Psoas muscle (tissue), 8 donors: Measurements from ENCODE around the gene ING4. TPM values are rescaled to one million over a fixed set of nuclear protein-coding genes. Genes with fewer than 3 reads are reported as not detected.

Source experiments
- ATAC-seq, 4 donors: fragments of 200-7000 bp; cut with Tn5 transposase; one replicate each; pipeline ENCODE4 v1.9.1; 2020; ENCODE audit warnings: moderate library complexity in 3 of 4, mild to moderate bottlenecking in 2 of 4
- DNase-seq, 2 donors: peaks; one replicate each; pipeline ENCODE4 v3.0.0-alpha.2; 2020
- H3K27ac ChIP-seq: fragments of 200-600 bp; one replicate; pipeline ENCODE4 v1.8.0; 2022
- H3K27me3 ChIP-seq, 3 donors: fragments of 200-600 bp in 1 of 3; one replicate each; pipeline versions ENCODE4 v1.6.1 to v1.8.0; 2013 to 2022; ENCODE audit warnings: low read length in 2 of 3, mild to moderate bottlenecking in 2 of 3, moderate library complexity in 1 of 3; ENCODE audit not compliant: insufficient read depth in 3 of 3
- H3K36me3 ChIP-seq, 2 donors: fragments of 200-600 bp in 1 of 2; one replicate each; pipeline versions ENCODE4 v1.6.1 to v1.8.0; 2013 to 2022; ENCODE audit warnings: low read depth in 1 of 2, mild to moderate bottlenecking in 1 of 2, moderate library complexity in 1 of 2; ENCODE audit not compliant: insufficient read depth in 1 of 2
- H3K4me1 ChIP-seq: fragments of 200-600 bp; one replicate; pipeline ENCODE4 v1.8.0; 2022
- H3K4me3 ChIP-seq: fragments of 200-600 bp; one replicate; pipeline ENCODE4 v1.8.0; 2022; ENCODE audit warnings: mild to moderate bottlenecking
- H3K9me3 ChIP-seq: fragments of 200-600 bp; one replicate; pipeline ENCODE4 v1.8.0; 2022
- CTCF ChIP-seq: fragments of 200-600 bp; IDR thresholded peaks from one replicate; pipeline ENCODE4 v1.8.0; 2022; ENCODE audit warnings: antibody characterized with exemption
- WGBS, 3 donors: extraction: QIAGEN DNeasy Blood & Tissue Kit; methylation state at CpG; one replicate each; pipeline versions ENCODE4 v1.1.6 to v1.1.7; 2013; 5-methylcytosine and 5-hydroxymethylcytosine counted together
- intact Hi-C, 2 donors: fragments of 100-400 bp; cut with DNase I; formaldehyde crosslinking; loops; one replicate each; pipeline versions ENCODE4 v1.11.0 to v1.14.2; 2022
- polyA plus RNA-seq, 3 donors: library from polyadenylated mRNA; stranded (reverse); fragments of 200-250 nt; gene quantifications; one replicate each; pipeline ENCODE4 v1.2.3, GENCODE V29; 2013
- total RNA-seq, 4 donors: library from RNA; stranded (reverse); fragmentation: NEBNext Ultra II Directional in 2 of 4; extraction: Animal tissue kit (Norgen Biotek cat#: 25700) in 2 of 4; gene quantifications; one replicate each; pipeline versions ENCODE4 v1.2.1 to v1.2.4, GENCODE V29; 2021 to 2023
- donor health status: healthy with polysubstance abuse.
- donor health status: DM: no; HTN: no; CAD: no; lungs with moderate emphysema.
- donor health status: Bipolar disorder and iron deficiency.
- donor health status: healthy.
- donor health status: DM: yes; HTN: yes; CAD: no.
- donor health status: DM: no; HTN: no; CAD: no.
- donor health status: DM: no; HTN: no; CAD: no.
- donor health status: DM: yes; HTN: yes; CAD: no.

ING4 gene
- total and polyA plus RNA-seq, 7 donors = 12.7 to 35.6 (median 20.7) TPM

DNA sequence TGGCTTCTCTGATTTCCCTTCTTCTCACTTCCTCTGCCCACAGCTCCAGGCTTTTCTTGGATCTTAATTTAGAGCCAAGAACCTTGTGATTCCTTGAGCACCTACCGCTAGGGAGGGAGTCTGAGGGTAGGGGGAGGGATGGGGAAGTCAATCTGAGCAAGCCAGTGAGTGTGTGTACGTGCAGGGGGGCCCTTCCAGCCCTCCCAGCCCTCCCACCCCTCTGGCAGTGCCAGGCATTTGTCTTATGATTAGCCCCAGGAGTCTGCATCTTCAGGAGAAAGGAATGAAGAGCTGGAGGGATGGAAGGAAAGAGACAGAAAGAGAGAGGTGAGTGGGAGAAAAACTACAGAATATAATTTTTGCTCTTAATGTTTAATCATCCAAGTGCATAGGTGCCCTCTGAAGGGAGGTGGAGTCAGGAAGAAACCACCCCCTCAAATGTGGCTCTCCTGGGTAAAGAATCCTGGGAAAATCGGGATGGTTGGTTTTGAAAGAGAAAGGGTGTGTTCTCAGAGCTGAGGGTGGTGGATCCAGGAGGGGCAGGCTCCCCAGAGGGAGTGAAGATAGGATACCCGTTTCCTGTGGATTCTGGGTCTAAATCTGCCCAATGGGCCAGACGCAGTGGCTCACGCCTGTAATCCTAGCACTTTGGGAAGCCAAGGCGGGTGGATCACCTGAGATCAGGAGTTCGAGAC is 35.6 kb upstream of the ING4 start:
- H3K27me3 ChIP-seq = peaks cover 0 to 80% (median 31%) of the 10 kb centered on the region in 3 donors
- H3K4me1 ChIP-seq = no peaks in the 10 kb centered on the region
- intact Hi-C loops = no loop called here
- WGBS, 3 donors = 58 to 62% (median 61%) methylated on average over 8 of the region's 8 CpGs
- no peaks in the 10 kb centered on the region for H3K36me3 ChIP-seq
- no peak for DNase-seq
- no peak overlapping the region for H3K4me3 ChIP-seq
- TF ChIP-seq CTCF = no peak
- no peak for ATAC-seq
- H3K27ac ChIP-seq = no peak overlapping the region
- no peaks in the 10 kb centered on the region for H3K9me3 ChIP-seq

GRCh38 chr12:6697584-6698351 is 34.8 kb upstream of the ING4 start:
- ATAC-seq = peak in 2 of 4 donors; percentile 40 to 46

GRCh38 chr12:6696690-6697583 is 34.0 kb upstream of the ING4 start:
- TF ChIP-seq CTCF = no peak
- Histone ChIP-seq H3K9me3 (no peaks in the 10 kb centered on the region), H3K27me3 (peaks cover 0 to 65% (median 28%) of the 10 kb centered on the region in 3 donors), H3K36me3 (no peaks in the 10 kb centered on the region), H3K27ac (no peak overlapping the region), H3K4me3 (no peak overlapping the region), H3K4me1 (no peaks in the 10 kb centered on the region)
- DNase-seq (no peak), ATAC-seq (no peak)
- intact Hi-C loops = no loop called here
- 76 to 78% (median 78%) methylated on average over 17 of the region's 17 CpGs for WGBS, 3 donors

More at GRCh38 chr12:6697584-6698351, 34.8 kb upstream of the ING4 start:
- H3K27ac ChIP-seq = no peak overlapping the region
- H3K36me3 ChIP-seq = no peaks in the 10 kb centered on the region
- H3K4me1 ChIP-seq = no peaks in the 10 kb centered on the region
- no peak overlapping the region for H3K4me3 ChIP-seq
- WGBS, 3 donors = 70 to 81% (median 77%) methylated on average over 15 to 17 of the region's 17 CpGs
- H3K9me3 ChIP-seq = no peaks in the 10 kb centered on the region
- no peak for DNase-seq
- peaks cover 0 to 73% (median 30%) of the 10 kb centered on the region in 3 donors for H3K27me3 ChIP-seq
- peak; percentile 20 for TF ChIP-seq CTCF
- intact Hi-C loops = no loop called here

- Histone ChIP-seq H3K9me3 (no peaks in the 10 kb centered on the region), H3K27me3 (peaks cover 0 to 50% (median 19%) of the 10 kb centered on the region in 3 donors), H3K36me3 (no peaks in the 10 kb centered on the region), H3K4me3 (no peak overlapping the region), H3K27ac (no peak overlapping the region), H3K4me1 (peaks cover 3% of the 10 kb centered on the region)
- no peak for ATAC-seq
- no peak for DNase-seq
- WGBS, 3 donors = 65 to 75% (median 69%) methylated on average over 11 of the region's 11 CpGs
- intact Hi-C loops = no loop called here
- TF ChIP-seq CTCF = no peak
These were observed 32.6 kb upstream of the ING4 start for GRCh38 chr12:6695313-6696045.
